C4-2B (cell line): ENCODE data around the gene IL17RB.

Experiments used
- H3K27ac ChIP-seq: fragments of 450-650 bp; 2 replicates; pipeline ENCODE4 v1.5.1; 2017
- CTCF ChIP-seq: fragments of 450-650 bp; conservative IDR thresholded peaks from 2 replicates; pipeline ENCODE4 v1.5.1; 2017; ENCODE audit warnings: mild to moderate bottlenecking
- ZFX ChIP-seq: fragments of 450-650 bp; IDR thresholded peaks from 2 replicates; pipeline ENCODE4 v1.6.1; 2017

IL17RB gene

GRCh38 chr3:53887446-53887845 lies 41.1 kb downstream of the IL17RB start:
- TF ChIP-seq CTCF (no peak), ZFX (no peak)
- no peak overlapping the region for H3K27ac ChIP-seq

- H3K27ac ChIP-seq, result no peak overlapping the region
These were observed 41.9 kb downstream of the IL17RB start for GRCh38 chr3:53888232-53888631.

GRCh38 chr3:53890726-53891475 lies 44.5 kb downstream of the IL17RB start:
- peak overlapping the region; percentile 79 for H3K27ac ChIP-seq
- TF ChIP-seq ZFX, result no peak
- TF ChIP-seq CTCF, result no peak

More at GRCh38 chr3:53888232-53888631, 41.9 kb downstream of the IL17RB start:
- TF ChIP-seq CTCF (no peak), ZFX (no peak)

GRCh38 chr3:53891497-53892285 lies 45.3 kb downstream of the IL17RB start, which contains the start of gene SELENOK:
Gene SELENOK, minus strand, starts transcription at chr3:53891859.
- H3K27ac ChIP-seq, result peak within 1 kb of the TSS; percentile 79
- TF ChIP-seq CTCF (no peak), ZFX (no peak)

GRCh38 chr3:53892286-53892637 lies 45.9 kb downstream of the IL17RB start:
- no peak for TF ChIP-seq CTCF
- no peak for TF ChIP-seq ZFX
- H3K27ac ChIP-seq, result peak overlapping the region; percentile 79

GRCh38 chr3:53899750-53900149 lies 53.4 kb downstream of the IL17RB start:
- no peak for TF ChIP-seq ZFX
- TF ChIP-seq CTCF, result no peak
- no peak overlapping the region for H3K27ac ChIP-seq
